ENCODE results near the gene TMPRSS13.

DNA sequence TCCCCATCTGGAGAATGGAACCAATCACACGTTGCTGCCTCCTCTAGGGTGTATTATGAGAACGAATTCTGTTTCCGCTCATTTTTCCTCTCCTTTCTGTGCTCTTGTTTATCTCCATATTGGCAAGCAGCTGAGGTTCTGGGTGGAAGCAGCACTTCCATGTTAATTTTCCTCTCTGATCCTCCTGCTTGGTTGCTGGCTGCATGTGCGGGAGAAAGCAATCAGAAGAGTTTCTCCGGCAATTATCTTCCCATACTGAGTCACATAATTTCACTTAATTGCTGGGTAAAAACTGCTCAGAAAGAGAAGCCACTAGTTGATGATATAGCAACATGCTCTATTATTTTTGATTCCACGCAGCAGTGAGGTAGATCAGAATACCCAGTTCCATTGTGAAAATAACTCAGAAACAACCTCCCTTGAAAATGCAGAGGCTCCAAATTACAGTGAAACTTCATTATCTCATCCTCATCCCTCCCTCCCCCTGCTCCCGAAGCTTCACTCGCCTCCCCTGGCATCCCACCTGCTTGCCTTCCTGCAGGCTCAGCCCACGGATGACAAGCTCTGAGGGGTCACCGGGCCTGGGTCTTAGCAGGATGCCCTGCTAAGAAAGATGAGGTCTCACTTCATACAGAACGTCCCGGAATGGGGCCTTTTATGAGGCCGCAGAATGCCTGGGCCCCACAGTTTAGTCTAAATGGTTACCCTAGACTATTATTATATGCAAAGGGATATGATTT is 73.1 kb downstream of the TMPRSS13 start:
- no peak for TF ChIP-seq POLR2AphosphoS5 (IDR thresholded peaks at IDR 0.05)
- no peak for TF ChIP-seq POLR2A (IDR thresholded peaks at IDR 0.05)
- no peak for TF ChIP-seq EP300 (IDR thresholded peaks at IDR 0.05)
- TF ChIP-seq, protein P1, sequence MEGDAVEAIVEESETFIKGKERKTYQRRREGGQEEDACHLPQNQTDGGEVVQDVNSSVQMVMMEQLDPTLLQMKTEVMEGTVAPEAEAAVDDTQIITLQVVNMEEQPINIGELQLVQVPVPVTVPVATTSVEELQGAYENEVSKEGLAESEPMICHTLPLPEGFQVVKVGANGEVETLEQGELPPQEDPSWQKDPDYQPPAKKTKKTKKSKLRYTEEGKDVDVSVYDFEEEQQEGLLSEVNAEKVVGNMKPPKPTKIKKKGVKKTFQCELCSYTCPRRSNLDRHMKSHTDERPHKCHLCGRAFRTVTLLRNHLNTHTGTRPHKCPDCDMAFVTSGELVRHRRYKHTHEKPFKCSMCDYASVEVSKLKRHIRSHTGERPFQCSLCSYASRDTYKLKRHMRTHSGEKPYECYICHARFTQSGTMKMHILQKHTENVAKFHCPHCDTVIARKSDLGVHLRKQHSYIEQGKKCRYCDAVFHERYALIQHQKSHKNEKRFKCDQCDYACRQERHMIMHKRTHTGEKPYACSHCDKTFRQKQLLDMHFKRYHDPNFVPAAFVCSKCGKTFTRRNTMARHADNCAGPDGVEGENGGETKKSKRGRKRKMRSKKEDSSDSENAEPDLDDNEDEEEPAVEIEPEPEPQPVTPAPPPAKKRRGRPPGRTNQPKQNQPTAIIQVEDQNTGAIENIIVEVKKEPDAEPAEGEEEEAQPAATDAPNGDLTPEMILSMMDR (IDR thresholded peaks at IDR 0.05): no peak

Measured in gastroesophageal sphincter (tissue), 3 donors.